ENCODE results near the gene CALR.

The CALR gene

DNA sequence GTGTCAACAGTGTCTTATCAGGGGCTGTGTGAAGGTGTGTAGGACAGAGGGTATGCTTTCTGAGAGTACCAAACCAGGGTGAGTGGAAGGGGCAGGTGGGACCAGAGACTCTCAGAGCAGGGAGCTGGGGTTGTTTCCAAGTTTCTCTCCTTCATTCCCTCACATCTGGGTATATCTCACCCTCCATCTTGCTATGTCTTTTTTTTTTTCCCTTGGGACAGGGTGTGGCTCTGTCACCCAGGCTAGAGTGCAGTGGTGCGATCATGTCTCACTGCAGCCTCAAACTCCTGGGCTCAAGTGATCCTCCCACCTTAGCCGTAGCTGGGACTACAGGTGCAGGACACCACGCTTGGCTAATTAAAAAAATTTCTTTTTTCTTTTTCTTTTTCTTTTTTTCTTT, 41.6 kb downstream of the CALR start:
- no peak for DNase-seq (ENCODE audit: low spot score)

DNA sequence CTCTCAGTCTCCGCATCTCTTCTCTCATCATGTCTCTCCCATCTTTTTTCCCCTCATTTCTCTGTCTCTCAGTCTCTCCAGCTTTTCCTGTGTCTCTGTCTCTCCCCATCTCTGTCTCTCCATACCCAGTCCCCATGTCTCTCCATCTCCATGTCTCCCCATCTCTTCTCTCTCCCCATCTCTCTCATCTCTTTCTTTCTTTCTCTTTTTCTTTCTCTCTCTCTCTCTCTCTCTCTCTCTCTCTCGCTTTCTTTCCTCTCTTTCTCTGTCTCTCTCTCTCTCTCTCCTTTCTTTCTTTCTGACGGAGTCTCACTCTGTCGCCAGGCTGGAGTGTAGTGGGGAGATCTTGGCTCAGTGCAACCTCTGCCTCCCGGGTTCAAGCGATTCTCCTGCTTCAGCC, 44.2 kb downstream of the CALR start:
- DNase-seq (ENCODE audit: low spot score) = no peak

DNA sequence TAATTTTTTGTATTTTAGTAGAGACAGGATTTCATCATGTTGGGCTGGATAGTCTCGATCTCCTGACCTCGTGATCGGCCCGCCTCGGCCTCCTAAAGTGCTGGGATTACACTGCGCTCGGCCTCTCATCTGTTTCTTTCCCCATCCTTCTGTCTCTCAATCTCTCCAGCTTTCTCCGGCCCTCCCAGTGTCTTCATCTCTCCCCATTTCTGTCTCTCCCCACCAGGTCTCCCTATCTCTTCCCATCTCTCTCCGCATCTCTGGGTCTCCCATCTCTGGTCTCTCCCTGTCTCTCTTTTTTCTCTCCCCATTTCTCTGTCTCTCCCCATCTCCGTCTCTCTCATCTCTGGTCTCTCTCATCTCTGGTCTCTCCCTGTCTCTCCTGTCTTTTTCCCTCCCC, 44.7 kb downstream of the CALR start:
- no peak for DNase-seq (ENCODE audit: low spot score)

GRCh38 chr19:12983542-12984142, 45.2 kb downstream of the CALR start:
- DNase-seq (ENCODE audit: low spot score) = peak; percentile 82

GRCh38 chr19:12984143-12984627, 45.8 kb downstream of the CALR start:
- peak; percentile 44 for DNase-seq (ENCODE audit: low spot score)

- DNase-seq (ENCODE audit: low spot score) = peak; percentile 49
These were observed 46.3 kb downstream of the CALR start for GRCh38 chr19:12984683-12985048.

GRCh38 chr19:12985049-12985776, 46.8 kb downstream of the CALR start:
- DNase-seq (ENCODE audit: low spot score) = peak; percentile 93

DNA sequence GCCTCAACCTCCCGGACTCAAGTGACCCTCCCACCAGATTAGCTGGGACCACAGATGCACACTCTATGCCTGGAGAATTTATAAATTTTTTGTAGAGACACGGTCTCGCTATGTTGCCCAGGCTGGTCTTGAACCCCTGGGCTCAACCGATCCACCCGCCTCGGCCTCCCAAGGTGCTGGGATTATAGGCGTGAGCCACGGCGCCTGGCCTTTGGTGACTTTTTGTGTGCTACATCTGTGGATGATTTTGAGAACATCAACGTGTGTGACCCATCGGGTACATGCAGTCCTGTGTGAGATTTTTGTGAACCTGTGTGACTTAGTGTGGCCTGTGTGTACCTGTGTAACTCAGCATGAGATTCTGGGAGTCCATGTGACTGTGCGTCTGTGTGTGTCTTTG, 48.3 kb downstream of the CALR start:
- DNase-seq (ENCODE audit: low spot score) = no peak

GRCh38 chr19:12987190-12987589, 48.8 kb downstream of the CALR start:
- DNase-seq (ENCODE audit: low spot score) = no peak

GRCh38 chr19:12987781-12988180, 49.4 kb downstream of the CALR start:
- DNase-seq (ENCODE audit: low spot score) = no peak

GRCh38 chr19:12990431-12990830, 52.0 kb downstream of the CALR start:
- no peak for DNase-seq (ENCODE audit: low spot score)

- no peak for DNase-seq (ENCODE audit: low spot score)
These were observed 52.4 kb downstream of the CALR start for GRCh38 chr19:12990853-12991252.

DNA sequence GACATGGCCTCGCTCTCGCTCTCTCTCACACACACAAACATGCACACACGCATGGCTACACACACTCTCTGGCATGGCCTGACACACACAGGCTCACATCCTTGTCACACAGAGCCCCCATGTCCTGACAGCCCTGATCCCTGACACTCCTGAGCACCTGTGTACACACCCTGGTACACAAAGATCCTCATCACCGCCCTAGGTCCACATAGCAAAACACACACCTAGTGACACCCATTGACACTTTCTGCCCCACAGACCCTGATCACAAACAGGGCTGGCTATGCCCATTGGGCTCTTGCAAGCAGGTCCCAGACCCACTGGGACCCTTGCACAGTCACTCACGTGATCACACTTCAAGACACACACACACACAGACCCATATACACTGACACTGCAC, 52.9 kb downstream of the CALR start:
- DNase-seq (ENCODE audit: low spot score) = no peak

GRCh38 chr19:12992729-12993128, 54.3 kb downstream of the CALR start:
- DNase-seq (ENCODE audit: low spot score) = no peak

DNA sequence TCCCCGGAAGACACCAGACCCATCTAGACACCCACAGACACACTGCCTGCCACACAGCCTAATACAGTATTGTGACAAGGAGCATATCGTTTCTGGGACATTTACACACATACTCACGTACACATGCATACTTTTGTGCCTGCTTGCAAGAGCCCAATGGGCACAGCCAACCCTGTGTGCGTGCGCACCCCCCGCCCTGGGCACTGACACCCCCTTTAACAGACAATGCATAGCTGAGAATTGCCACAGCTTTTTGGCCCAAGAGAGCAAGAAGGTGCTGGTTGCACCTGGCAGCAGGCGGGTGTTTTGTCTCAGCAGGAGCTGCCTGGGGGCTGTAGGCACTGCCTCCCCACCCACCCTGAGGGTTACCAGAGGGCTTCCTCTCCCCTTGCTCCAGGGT, 55.2 kb downstream of the CALR start:
- no peak for DNase-seq (ENCODE audit: low spot score)
